Measurements from ENCODE around the gene ACBD6.

ACBD6 gene

DNA sequence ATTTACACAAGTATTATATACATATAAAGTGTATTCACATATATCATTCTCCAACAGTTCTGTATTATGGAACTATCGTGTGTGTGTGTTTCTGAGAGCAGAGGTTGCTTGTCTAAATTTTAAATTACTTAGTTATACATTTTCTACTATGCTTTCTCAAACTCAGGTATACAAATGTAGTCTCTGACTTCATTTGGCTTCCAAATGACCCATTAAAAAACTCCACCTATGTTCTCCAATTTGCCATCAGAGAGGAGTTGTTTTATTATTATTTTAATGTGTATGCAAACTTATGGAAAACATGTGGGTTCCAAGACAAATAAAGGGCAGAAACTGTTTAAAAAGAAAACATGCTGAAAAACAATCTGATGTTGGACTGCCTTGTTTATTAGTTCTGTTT is 131.8 kb downstream of the ACBD6 start:
- no peak for DNase-seq (ENCODE audit: low spot score)

- DNase-seq (ENCODE audit: low spot score) = no peak
These were observed 132.2 kb downstream of the ACBD6 start for GRCh38 chr1:180370188-180370587.

DNA sequence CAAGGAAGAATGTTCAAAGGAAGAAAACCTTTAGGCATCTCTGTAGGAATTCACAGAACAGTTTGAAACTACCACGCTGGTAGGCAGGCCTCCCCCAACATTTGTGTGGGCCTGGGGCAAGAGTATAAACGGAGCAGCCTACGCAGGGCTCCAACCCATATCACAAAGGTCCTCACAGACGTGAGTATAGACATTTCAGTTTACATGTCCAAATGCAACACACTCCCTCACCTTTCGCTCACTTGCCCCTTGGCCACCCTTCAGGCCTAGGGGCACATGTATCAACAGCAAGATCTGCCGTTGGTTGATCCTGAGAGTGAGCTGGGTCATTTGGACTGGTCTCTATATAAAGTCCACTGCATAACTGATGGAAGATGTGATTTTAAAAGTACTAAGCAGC is 133.3 kb downstream of the ACBD6 start:
- no peak for DNase-seq (ENCODE audit: low spot score)

DNA sequence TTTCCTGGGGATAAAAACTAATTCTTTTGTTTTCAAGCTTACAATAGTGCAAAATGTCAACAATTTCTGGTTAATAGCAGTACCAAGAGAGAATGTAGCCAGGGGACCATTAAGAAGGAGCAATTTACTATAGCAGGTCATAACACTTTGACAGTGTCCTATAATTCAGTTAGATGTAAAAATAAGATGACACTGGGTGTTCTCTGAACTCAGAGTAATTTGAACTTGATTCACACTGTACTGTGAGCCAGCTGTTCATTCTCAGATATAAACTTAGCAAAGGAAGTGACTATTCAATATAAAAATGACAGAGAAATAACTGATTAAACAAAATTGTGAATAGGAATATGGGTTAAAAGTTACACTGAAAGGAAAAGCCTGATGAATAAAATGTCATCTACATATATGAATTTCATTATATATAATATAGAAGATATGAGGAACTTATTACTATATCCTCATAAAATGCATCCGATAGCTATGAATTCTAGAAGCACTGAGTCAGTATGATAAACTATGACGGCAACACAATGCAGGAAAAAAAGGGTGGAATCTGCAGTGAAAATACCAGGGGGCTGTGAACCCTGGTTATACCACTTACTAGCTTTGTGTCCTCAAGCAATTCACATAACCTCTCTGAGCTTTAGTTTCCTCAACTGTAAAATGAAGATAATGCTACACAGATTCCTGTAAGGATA is 135.9 kb downstream of the ACBD6 start:
- DNase-seq (ENCODE audit: low spot score) = no peak

DNA sequence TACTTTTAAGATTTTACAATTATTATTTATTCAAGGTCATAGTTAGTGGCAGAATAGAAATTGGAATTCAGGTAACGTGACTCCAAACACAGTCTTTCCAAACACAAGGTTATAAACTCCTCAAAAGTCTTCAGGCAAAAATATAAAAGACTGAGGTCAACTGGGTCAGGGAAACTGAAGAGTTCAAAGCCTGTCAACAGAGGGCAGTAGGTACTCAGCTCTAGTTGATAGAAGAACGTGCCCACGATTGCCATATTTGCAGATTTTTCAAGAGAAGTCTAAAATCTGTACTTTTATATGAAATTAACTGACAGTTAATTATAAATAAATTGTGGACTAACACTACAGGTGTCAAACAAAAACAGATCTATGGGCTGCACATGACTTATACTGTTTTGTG is 137.3 kb downstream of the ACBD6 start:
- no peak for DNase-seq (ENCODE audit: low spot score)

DNA sequence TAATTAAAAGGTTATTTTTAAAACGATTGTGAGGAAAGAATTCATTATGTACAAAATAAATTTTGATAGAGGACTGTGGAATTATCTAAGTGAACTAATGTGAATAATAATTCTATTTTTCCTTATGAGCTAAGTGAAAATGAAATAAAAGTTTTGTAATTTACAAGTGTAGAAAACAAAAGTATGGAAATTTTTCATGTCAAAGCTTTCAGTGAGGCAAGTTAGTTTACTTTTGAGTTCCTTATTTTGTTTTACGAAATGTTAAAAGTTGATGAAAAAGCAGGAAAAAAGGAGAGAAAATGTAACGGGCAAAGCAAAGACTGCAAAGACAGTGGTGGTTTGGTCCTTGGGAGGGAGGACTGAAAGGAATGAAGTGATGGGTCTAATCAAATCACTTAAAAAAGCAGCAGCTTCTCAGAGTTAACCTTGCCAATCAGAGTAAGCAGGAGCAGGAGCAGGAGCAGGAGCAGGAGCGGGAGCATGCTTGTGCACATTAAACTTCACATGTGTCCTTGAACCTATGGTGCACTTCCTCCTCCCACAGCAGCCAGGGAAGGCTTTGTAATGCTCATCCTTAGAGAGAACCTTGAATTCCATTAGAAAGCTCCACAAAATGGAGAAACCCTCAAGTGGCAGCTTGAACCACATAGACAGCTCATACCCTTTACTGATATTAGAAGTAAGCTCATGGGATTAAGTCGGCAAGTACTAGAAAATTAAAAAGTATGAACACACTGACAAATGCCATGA is 139.0 kb downstream of the ACBD6 start:
- DNase-seq (ENCODE audit: low spot score) = no peak

DNA sequence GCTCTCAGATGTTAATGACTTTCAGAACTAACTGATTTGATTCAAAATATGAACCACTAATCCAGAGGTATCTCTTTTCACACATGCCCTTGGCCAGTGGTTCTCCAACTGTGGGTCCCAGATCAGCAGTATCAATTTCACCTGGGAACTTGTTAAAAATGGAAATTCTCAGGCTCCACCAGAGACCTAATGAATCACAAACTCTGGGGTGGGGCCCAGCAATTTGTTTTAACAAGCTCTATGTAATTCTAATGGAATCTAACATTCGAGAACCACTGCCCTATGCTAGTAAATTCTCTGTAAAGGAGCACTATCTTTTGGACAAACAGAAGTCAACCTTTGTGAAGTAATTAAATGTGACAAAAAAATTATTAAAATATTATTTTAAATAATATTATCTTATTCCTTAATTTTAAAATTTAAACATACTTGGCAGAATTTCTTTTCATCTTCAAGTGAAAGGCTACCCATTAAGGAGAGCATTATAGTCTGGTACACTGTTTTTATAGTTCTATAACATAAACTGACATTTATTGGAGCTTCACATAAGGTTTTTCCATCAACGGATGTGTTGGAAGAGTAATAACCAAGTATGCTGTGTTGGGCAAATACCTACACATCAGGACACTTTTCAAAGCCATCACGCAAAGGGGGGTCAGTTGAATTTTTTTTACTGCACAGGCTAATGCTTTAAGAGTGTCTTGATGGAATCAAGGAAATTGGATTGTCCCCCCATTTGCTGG is 141.9 kb downstream of the ACBD6 start:
- no peak for DNase-seq (ENCODE audit: low spot score)

DNA sequence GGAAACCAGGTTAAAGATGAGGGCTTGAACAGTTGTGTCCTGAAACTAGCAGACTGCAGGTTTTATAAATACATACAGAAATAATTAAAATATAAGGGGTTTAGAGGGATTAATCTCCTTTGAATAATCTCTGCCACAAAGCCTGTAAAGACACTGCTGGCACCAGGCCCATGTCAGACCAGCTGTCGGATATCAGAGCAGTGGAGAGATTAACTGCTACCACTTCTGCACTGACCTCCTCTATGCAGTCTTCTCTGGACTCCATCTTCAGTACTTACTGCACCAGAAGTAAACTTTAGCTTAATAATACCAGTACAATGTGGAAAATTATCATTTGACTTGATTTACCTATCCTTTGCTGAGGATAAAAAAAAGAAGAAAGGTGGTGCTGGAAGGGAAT is 143.7 kb downstream of the ACBD6 start:
- no peak for DNase-seq (ENCODE audit: low spot score)

- DNase-seq (ENCODE audit: low spot score) = no peak
These were observed 148.4 kb downstream of the ACBD6 start for GRCh38 chr1:180353945-180354344.

DNA sequence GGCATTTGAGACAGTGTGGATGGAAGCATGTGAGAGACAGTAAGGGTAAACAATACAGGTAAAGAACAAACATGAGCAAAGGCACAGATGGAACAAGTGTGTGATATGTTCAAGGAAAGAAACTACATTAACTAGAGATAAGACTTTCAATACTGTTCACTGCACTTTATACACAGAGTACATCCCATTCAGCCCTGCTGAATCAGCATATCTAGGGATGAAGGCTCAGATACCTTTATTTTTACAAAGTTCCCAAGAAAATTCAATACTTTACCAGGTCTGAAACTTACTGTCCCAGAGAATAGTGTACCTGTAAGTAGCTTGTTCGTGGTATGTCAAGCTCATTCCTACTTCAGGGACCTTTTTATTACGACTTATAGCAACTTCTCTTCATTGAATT is 149.8 kb downstream of the ACBD6 start:
- no peak for DNase-seq (ENCODE audit: low spot score)

- no peak for DNase-seq (ENCODE audit: low spot score)
These were observed 150.4 kb downstream of the ACBD6 start for GRCh38 chr1:180352021-180352420.

GRCh38 chr1:180345148-180345547 is 157.2 kb downstream of the ACBD6 start:
- no peak for DNase-seq (ENCODE audit: low spot score)

DNA sequence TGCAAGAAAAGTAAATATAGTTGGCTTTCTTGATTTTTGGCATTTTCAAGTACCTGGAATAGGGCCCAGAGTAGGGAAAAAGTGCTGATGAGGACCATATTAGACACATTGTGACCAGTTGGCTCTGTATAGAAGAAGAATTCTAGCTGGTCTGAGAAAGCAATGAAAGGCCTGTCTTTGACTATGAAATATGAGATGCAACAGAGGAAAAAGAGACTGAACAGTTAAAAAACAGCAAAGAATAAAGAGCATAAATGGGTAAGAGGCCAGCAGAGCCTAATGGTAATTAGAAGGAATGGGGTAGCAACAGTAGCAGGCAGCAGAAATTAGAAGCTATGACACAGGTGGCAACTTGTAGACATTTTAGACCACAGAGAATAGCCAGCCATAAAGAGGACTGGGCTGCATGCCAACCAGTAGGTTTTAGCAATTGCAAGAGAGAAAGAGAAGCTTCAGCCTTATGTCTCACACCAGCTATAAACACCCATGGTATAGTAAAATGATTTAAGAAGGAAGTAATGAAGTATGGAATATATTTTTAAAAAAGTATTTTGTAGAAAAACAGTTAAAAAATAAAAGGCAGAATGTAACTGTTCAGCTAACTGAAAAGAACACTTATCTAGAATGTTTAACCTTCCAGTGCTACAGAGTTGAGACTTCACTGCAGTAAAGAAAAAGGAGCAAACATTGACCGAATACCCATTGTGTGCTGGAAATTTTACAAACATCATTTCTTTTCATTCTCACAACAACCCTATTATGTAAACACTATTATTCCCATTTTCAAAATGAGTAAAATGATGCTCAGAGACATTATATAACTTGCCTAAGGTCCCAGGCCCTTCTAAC is 158.2 kb downstream of the ACBD6 start:
- no peak for DNase-seq (ENCODE audit: low spot score)

- no peak for DNase-seq (ENCODE audit: low spot score)
These were observed 175.3 kb downstream of the ACBD6 start for GRCh38 chr1:180327089-180327488.

DNA sequence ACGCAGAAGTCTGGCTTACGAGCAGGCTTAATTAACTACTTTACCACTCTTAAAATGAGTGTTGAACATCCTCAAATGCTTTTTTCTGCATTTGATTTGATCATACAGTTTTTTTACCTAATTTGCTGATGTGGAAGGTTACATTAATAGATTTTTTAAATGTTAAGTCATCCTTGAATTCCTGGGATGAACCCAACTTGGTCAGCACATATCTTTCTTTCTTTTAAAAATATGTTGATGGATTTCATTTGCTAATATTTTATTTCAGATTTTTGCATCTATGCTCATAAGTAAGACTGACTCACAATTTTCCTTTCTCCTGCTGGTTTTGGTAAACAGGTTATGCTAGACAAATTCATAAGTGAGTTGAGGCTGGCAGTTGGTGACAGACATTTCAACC is 189.5 kb downstream of the ACBD6 start:
- DNase-seq (ENCODE audit: low spot score) = no peak

DNA sequence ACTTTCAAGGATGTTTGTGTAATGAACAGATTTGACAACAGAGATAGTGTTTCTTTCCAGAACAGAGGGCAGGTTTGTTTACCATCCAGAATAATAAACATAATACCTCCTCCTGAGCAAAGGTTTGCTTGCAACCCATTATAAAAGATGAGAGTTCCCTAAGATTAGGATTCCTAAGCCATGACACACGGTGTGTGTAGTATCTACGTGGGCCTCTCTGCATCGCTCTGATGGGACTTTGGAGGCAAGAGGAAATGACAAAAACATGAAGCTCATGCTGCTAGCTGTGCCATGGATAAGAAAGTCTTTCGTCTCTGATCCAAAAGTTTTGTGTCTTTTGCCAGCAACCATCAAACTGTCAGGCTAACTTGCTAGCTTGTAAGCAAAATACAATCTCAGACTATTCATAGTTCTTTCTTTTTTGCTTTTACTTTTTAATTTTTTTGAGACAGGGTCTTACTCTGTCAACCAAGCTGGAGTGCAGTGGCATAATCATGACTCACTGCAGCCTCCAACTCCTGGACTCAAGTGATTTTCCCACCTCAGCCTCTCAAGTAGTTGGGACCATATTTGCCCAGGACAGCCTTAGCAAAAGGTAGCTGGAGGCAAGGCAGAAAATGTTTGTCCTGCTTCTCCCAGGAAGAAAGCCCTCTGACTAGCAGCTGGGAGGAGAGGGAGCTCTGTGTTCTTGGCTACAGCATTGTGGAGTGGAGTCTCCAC is 191.2 kb downstream of the ACBD6 start:
- no peak for DNase-seq (ENCODE audit: low spot score)

GRCh38 chr1:180310095-180310494 is 192.3 kb downstream of the ACBD6 start:
- DNase-seq (ENCODE audit: low spot score) = no peak

DNA sequence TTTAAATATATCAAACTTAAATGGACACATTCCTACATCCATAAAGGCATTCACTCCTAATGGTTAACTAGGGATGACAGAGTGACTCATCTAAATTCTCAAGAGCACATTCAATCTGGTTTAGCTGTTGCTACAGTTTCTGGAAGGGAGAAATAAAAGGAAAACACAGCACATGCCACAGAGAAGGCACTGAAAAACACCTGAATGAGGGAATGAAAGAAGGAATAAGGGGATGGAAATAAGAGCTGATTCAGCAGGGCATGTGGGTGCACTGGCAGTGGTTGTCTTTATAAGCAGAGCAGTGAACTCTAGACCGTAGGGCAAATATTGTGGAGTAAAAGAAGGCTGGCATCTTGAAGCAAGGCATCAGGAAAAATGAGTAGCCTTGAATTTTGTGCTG is 193.0 kb downstream of the ACBD6 start:
- peak; percentile 5 for DNase-seq (ENCODE audit: low spot score)

GRCh38 chr1:180301135-180301742 is 201.1 kb downstream of the ACBD6 start:
- DNase-seq (ENCODE audit: low spot score) = no peak

DNA sequence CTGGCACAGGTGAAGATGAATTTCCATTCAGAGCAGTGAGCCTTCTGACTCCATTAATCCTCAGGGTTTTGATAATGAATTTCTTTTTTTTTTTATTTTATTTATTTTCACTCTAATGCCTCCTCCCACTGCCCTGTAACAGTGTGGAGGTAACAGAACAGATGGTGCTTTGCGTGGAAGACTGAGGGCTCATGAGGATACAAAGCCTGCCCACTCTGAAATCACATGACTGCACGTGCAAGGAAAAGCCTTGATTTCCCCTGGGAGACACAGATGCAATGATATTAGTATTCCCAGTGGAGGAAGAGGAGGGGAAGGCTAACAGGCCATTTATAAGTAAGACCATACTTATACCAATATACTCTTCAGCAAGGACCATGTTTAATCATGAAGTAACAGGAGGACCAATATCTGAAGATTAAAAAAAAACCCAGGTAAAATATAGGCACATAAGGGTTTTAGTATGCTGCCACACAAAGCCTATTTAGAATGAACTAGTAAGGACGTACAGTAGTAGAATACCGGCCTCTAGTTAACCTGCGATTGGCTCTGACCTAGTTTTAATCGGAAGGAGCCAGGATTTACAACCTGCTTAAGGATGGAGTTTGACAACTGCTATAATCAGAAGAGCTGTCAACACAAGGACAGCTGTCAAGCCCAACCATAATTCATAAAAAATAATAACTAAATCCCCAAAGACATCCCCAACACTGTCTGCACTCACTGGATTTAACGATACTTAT is 202.7 kb downstream of the ACBD6 start:
- DNase-seq (ENCODE audit: low spot score) = no peak

Measured in HuH-7.5 (cell line).